IPS-15b (cell line): Measurements from ENCODE around the gene PRDM15.

Experiments
- H3K27me3 ChIP-seq: one replicate; pipeline ENCODE4 v1.6.1; 2013; ENCODE audit warnings: low read length; ENCODE audit not compliant: control insufficient read depth, insufficient read depth
- H3K36me3 ChIP-seq: one replicate; pipeline ENCODE4 v1.6.1; 2013; ENCODE audit warnings: low read length; ENCODE audit not compliant: control insufficient read depth, insufficient read depth
- H3K4me1 ChIP-seq: one replicate; pipeline ENCODE4 v1.6.1; 2013; ENCODE audit warnings: mild to moderate bottlenecking, low read length; ENCODE audit not compliant: control insufficient read depth, insufficient read depth
- H3K4me3 ChIP-seq: one replicate; pipeline ENCODE4 v1.5.1; 2013; ENCODE audit warnings: low read depth, low read length
- H3K9ac ChIP-seq: one replicate; pipeline ENCODE4 v1.6.1; 2013; ENCODE audit warnings: low read depth, mild to moderate bottlenecking, low read length
- H3K9me3 ChIP-seq: one replicate; pipeline ENCODE4 v1.6.1; 2013; ENCODE audit warnings: mild to moderate bottlenecking, low read length; ENCODE audit not compliant: control insufficient read depth, insufficient read depth

Gene PRDM15

GRCh38 chr21:41920476-41920875 is 41.3 kb upstream of the PRDM15 start:
- H3K4me1 ChIP-seq: no peaks in the 10 kb centered on the region

GRCh38 chr21:41919666-41920398 is 40.7 kb upstream of the PRDM15 start:
- H3K9me3 ChIP-seq: no peaks in the 10 kb centered on the region
- no peaks in the 10 kb centered on the region for H3K4me1 ChIP-seq
- H3K36me3 ChIP-seq: no peaks in the 10 kb centered on the region
- no peaks in the 10 kb centered on the region for H3K27me3 ChIP-seq
- H3K9ac ChIP-seq: no peak overlapping the region
- no peak overlapping the region for H3K4me3 ChIP-seq

More at GRCh38 chr21:41920476-41920875, 41.3 kb upstream of the PRDM15 start:
- no peaks in the 10 kb centered on the region for H3K36me3 ChIP-seq
- no peaks in the 10 kb centered on the region for H3K27me3 ChIP-seq
- H3K9ac ChIP-seq: no peak overlapping the region
- H3K4me3 ChIP-seq: no peak overlapping the region
- no peaks in the 10 kb centered on the region for H3K9me3 ChIP-seq

GRCh38 chr21:41918561-41919358 is 39.6 kb upstream of the PRDM15 start:
- no peak overlapping the region for H3K9ac ChIP-seq
- H3K4me3 ChIP-seq: no peak overlapping the region
- no peaks in the 10 kb centered on the region for H3K27me3 ChIP-seq
- H3K36me3 ChIP-seq: no peaks in the 10 kb centered on the region
- no peaks in the 10 kb centered on the region for H3K4me1 ChIP-seq
- H3K9me3 ChIP-seq: no peaks in the 10 kb centered on the region

GRCh38 chr21:41917531-41917930 is 38.4 kb upstream of the PRDM15 start:
- H3K36me3 ChIP-seq: no peaks in the 10 kb centered on the region
- H3K4me1 ChIP-seq: no peaks in the 10 kb centered on the region
- no peaks in the 10 kb centered on the region for H3K9me3 ChIP-seq
- no peaks in the 10 kb centered on the region for H3K27me3 ChIP-seq
- no peak overlapping the region for H3K9ac ChIP-seq
- no peak overlapping the region for H3K4me3 ChIP-seq

GRCh38 chr21:41916888-41917433 is 37.8 kb upstream of the PRDM15 start:
- H3K4me1 ChIP-seq: no peaks in the 10 kb centered on the region
- no peaks in the 10 kb centered on the region for H3K9me3 ChIP-seq
- no peaks in the 10 kb centered on the region for H3K36me3 ChIP-seq
- H3K4me3 ChIP-seq: no peak overlapping the region
- no peaks in the 10 kb centered on the region for H3K27me3 ChIP-seq
- H3K9ac ChIP-seq: no peak overlapping the region

- H3K36me3 ChIP-seq: no peaks in the 10 kb centered on the region
- H3K9me3 ChIP-seq: no peaks in the 10 kb centered on the region
- H3K9ac ChIP-seq: no peak overlapping the region
- H3K4me3 ChIP-seq: no peak overlapping the region
- no peaks in the 10 kb centered on the region for H3K4me1 ChIP-seq
- H3K27me3 ChIP-seq: no peaks in the 10 kb centered on the region
These were observed 35.8 kb upstream of the PRDM15 start for GRCh38 chr21:41914965-41915364.

GRCh38 chr21:41914358-41914757 is 35.2 kb upstream of the PRDM15 start:
- no peaks in the 10 kb centered on the region for H3K4me1 ChIP-seq
- H3K9me3 ChIP-seq: no peaks in the 10 kb centered on the region
- H3K27me3 ChIP-seq: no peaks in the 10 kb centered on the region
- no peak overlapping the region for H3K4me3 ChIP-seq
- no peaks in the 10 kb centered on the region for H3K36me3 ChIP-seq
- no peak overlapping the region for H3K9ac ChIP-seq

- no peaks in the 10 kb centered on the region for H3K36me3 ChIP-seq
- no peaks in the 10 kb centered on the region for H3K4me1 ChIP-seq
- H3K27me3 ChIP-seq: no peaks in the 10 kb centered on the region
- no peak overlapping the region for H3K4me3 ChIP-seq
- no peak overlapping the region for H3K9ac ChIP-seq
- H3K9me3 ChIP-seq: no peaks in the 10 kb centered on the region
These were observed 34.1 kb upstream of the PRDM15 start for GRCh38 chr21:41913230-41913629.

- H3K27me3 ChIP-seq: no peaks in the 10 kb centered on the region
- no peaks in the 10 kb centered on the region for H3K36me3 ChIP-seq
- no peaks in the 10 kb centered on the region for H3K4me1 ChIP-seq
- no peak overlapping the region for H3K9ac ChIP-seq
- H3K4me3 ChIP-seq: no peak overlapping the region
- no peaks in the 10 kb centered on the region for H3K9me3 ChIP-seq
These were observed 29.7 kb upstream of the PRDM15 start for GRCh38 chr21:41908829-41909228.

- Histone ChIP-seq H3K9ac (no peak overlapping the region), H3K36me3 (no peaks in the 10 kb centered on the region), H3K4me1 (no peaks in the 10 kb centered on the region), H3K27me3 (no peaks in the 10 kb centered on the region), H3K9me3 (no peaks in the 10 kb centered on the region), H3K4me3 (no peak overlapping the region)
These were observed 28.5 kb upstream of the PRDM15 start for GRCh38 chr21:41907496-41908258.

GRCh38 chr21:41906770-41907169 is 27.6 kb upstream of the PRDM15 start:
- no peaks in the 10 kb centered on the region for H3K4me1 ChIP-seq
- no peaks in the 10 kb centered on the region for H3K9me3 ChIP-seq
- no peak overlapping the region for H3K4me3 ChIP-seq
- H3K9ac ChIP-seq: no peak overlapping the region
- no peaks in the 10 kb centered on the region for H3K27me3 ChIP-seq
- no peaks in the 10 kb centered on the region for H3K36me3 ChIP-seq
